Measurements from ENCODE around the gene TP53I11.
A peak's percentile ranks its signal among the peaks of the same experiment; 100 is the strongest.

Gene TP53I11

GRCh38 chr11:44988111-44988510 is 37.4 kb upstream of the TP53I11 start:
- no peak for TF ChIP-seq POLR2A (IDR thresholded peaks at IDR 0.05; ENCODE audit: low read depth, low read length)
- no peak for TF ChIP-seq POLR2AphosphoS5 (IDR thresholded peaks at IDR 0.05; ENCODE audit: low read depth, low read length)
- TF ChIP-seq TAF1 (IDR thresholded peaks at IDR 0.05; ENCODE audit: borderline replicate concordance, low read depth, low read length): no peak
- FAIRE-seq (no peak), DNase-seq (ENCODE audit: insufficient read length) (no peak)

- DNase-seq (ENCODE audit: insufficient read length): no peak
- no peak for TF ChIP-seq TAF1 (IDR thresholded peaks at IDR 0.05; ENCODE audit: borderline replicate concordance, low read depth, low read length)
- no peak for TF ChIP-seq POLR2A (IDR thresholded peaks at IDR 0.05; ENCODE audit: low read depth, low read length)
- no peak for TF ChIP-seq POLR2AphosphoS5 (IDR thresholded peaks at IDR 0.05; ENCODE audit: low read depth, low read length)
- no peak for FAIRE-seq
Measured at GRCh38 chr11:44987506-44987905, 36.8 kb upstream of the TP53I11 start.

- FAIRE-seq (no peak), DNase-seq (ENCODE audit: insufficient read length) (no peak)
- no peak for TF ChIP-seq TAF1 (IDR thresholded peaks at IDR 0.05; ENCODE audit: borderline replicate concordance, low read depth, low read length)
- no peak for TF ChIP-seq POLR2AphosphoS5 (IDR thresholded peaks at IDR 0.05; ENCODE audit: low read depth, low read length)
- TF ChIP-seq POLR2A (IDR thresholded peaks at IDR 0.05; ENCODE audit: low read depth, low read length): no peak
Measured at GRCh38 chr11:44986315-44986714, 35.6 kb upstream of the TP53I11 start.

GRCh38 chr11:44985721-44986120 is 35.0 kb upstream of the TP53I11 start:
- no peak for FAIRE-seq
- TF ChIP-seq POLR2AphosphoS5 (IDR thresholded peaks at IDR 0.05; ENCODE audit: low read depth, low read length) (no peak), POLR2A (IDR thresholded peaks at IDR 0.05; ENCODE audit: low read depth, low read length) (no peak), TAF1 (IDR thresholded peaks at IDR 0.05; ENCODE audit: borderline replicate concordance, low read depth, low read length) (no peak)
- DNase-seq (ENCODE audit: insufficient read length): no peak

GRCh38 chr11:44983786-44984185 is 33.1 kb upstream of the TP53I11 start:
- DNase-seq (ENCODE audit: insufficient read length): no peak
- no peak for FAIRE-seq

GRCh38 chr11:44982496-44983062 is 31.9 kb upstream of the TP53I11 start:
- TF ChIP-seq TAF1 (IDR thresholded peaks at IDR 0.05; ENCODE audit: borderline replicate concordance, low read depth, low read length): no peak
- TF ChIP-seq POLR2AphosphoS5 (IDR thresholded peaks at IDR 0.05; ENCODE audit: low read depth, low read length): no peak
- TF ChIP-seq POLR2A (IDR thresholded peaks at IDR 0.05; ENCODE audit: low read depth, low read length): no peak

More at GRCh38 chr11:44983786-44984185, 33.1 kb upstream of the TP53I11 start:
- TF ChIP-seq POLR2A (IDR thresholded peaks at IDR 0.05; ENCODE audit: low read depth, low read length) (no peak), TAF1 (IDR thresholded peaks at IDR 0.05; ENCODE audit: borderline replicate concordance, low read depth, low read length) (no peak), POLR2AphosphoS5 (IDR thresholded peaks at IDR 0.05; ENCODE audit: low read depth, low read length) (no peak)

DNA sequence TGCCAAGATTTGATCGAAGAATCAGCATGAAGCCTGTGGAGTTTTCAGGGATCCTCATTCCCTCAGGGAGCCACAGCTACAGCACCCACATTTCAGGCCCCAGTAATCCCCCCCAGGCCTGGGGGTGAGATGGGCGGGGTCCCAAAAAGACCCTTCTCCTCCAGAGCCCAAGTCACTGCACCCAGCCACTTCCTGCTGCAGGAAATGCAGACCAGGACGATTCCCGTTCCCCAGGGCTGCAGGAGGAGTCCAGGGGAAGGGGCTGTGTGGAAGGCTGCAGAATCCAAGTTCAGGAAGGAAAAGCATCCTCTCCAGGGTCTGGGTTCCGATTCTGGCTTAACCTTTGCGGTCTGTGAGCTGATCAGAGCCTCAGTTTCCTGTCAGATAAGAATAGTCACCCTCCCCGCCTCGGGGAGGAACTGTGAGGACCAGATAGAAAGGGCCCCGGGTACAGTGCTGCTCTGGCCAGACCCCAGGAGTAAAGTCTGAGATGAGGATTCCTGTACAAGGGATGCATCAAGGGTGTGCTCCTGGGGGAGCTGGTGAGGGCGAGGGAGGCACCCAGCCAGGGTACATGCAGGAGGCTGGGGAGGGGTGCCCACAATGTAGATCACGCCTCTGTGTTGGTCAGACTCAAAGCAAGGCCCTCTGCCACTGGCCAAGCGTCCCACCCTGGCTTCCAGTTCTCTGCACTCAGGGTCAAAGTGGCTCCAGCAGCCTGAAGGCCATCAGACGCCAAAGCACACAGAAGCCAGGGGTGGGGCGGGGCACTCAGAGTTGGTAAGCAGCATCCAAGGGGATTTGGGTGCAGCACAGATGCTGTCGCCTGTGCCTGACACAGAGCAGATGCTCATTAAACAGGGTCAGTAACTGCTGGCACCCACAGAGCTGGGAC is 30.1 kb upstream of the TP53I11 start:
- TF ChIP-seq POLR2AphosphoS5 (IDR thresholded peaks at IDR 0.05; ENCODE audit: low read depth, low read length) (no peak), POLR2A (IDR thresholded peaks at IDR 0.05; ENCODE audit: low read depth, low read length) (no peak), TAF1 (IDR thresholded peaks at IDR 0.05; ENCODE audit: borderline replicate concordance, low read depth, low read length) (no peak)
- no peak for DNase-seq (ENCODE audit: insufficient read length)
- FAIRE-seq: no peak

More at GRCh38 chr11:44982496-44983062, 31.9 kb upstream of the TP53I11 start:
- peak; percentile 33 for FAIRE-seq
- DNase-seq (ENCODE audit: insufficient read length): no peak

DNA sequence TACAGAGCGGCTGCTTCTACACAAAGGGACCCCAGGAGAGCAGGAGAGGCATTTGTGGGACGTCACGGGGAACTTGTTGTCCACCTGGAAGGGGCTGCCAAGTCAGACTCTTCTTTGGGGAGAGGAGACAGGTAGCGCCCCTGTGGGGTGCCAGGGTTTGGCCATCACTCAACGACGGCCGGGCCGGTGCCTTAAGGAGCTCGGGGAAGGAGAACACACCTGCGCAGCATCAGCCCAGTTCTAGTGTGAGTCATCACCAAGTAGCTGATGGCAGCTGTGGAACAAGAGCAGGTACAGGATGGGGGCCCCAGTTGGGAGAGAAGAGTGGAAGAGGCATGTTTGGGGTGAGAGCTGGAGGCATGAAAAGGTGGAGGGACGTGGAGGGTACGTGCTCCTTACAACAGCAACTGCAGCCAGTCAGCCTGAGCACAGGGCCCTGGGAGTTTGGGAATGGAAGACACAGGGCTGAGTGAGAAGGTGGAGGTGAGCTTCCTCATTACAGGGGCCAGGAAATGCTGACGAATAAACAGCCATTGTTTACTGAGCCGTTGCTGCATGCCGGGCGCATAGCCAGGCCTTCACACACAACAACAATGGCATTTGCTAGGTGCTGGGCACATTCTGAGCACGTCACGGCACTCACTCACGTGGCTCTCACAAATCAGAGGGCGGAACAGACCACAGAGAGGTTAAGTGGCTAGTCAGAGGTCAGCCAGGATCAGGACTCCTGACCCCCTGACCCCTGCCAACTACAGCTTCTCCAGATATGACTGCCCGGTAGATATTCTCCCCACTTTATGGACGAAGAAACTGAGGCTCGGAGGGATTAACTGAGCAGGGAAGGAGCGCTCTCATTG is 29.1 kb upstream of the TP53I11 start:
- FAIRE-seq (no peak), DNase-seq (ENCODE audit: insufficient read length) (no peak)
- TF ChIP-seq TAF1 (IDR thresholded peaks at IDR 0.05; ENCODE audit: borderline replicate concordance, low read depth, low read length) (no peak), POLR2A (IDR thresholded peaks at IDR 0.05; ENCODE audit: low read depth, low read length) (no peak), POLR2AphosphoS5 (IDR thresholded peaks at IDR 0.05; ENCODE audit: low read depth, low read length) (no peak)

DNA sequence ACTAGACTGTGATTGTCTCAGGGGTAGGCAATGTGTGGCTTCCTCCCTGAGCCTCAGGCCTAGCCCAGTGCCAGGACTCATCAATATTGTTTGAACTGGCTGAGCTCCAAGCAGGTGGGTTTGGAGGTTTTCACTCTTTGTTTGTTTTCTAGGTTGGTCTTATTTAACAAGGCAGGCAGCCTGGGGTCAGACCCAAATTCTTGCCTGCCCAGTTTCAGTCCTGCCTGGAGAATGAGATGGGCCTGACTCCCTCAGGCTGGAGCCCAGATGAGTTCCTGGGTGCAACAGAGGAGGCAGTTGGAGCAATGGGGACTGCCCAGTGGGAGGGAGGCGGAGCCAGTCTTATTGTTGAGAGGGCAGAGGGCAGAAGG is 28.3 kb upstream of the TP53I11 start:
- DNase-seq (ENCODE audit: insufficient read length): no peak
- no peak for FAIRE-seq
- TF ChIP-seq POLR2AphosphoS5 (IDR thresholded peaks at IDR 0.05; ENCODE audit: low read depth, low read length): no peak
- TF ChIP-seq TAF1 (IDR thresholded peaks at IDR 0.05; ENCODE audit: borderline replicate concordance, low read depth, low read length): no peak
- no peak for TF ChIP-seq POLR2A (IDR thresholded peaks at IDR 0.05; ENCODE audit: low read depth, low read length)

DNA sequence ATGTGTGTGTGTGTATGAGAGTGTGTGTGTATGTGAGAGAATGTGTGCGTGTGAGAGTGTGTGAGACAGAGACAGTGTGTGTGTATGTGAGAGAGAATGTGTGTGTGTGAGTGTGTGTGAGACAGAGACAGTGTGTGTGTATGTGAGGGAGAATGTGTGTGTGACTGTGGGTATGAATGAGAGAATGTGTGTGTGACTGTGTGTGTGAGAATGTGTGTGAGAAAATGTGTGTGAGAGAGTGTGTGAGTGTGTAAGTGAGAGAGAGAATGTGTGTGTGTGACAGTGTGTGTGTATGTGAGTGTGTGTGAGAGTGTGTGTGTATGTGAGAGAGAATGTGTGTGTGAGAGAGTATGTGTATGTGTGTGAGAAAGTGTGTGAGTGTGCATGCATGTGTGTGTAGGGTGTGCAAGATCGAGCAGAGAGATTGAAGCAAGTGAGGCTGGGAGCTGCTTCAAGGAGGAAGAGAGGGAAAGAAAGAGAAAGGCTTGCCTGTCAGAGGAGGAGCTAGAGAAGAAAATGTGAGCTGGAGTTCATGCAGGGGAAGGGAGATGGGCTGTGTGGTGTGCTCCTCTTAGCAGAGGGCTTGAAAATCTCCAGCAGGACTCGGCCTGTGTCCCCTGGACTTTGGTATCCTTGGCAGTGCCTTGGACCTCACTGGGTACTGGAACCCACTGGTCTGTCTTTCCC is 27.7 kb upstream of the TP53I11 start:
- DNase-seq (ENCODE audit: insufficient read length) (no peak), FAIRE-seq (peak; percentile 78)
- TF ChIP-seq POLR2AphosphoS5 (IDR thresholded peaks at IDR 0.05; ENCODE audit: low read depth, low read length): no peak

GRCh38 chr11:44977493-44977984 is 26.9 kb upstream of the TP53I11 start:
- FAIRE-seq (peak; percentile 54), DNase-seq (ENCODE audit: insufficient read length) (no peak)

More at GRCh38 chr11:44977493-44977984, 26.9 kb upstream of the TP53I11 start:
- TF ChIP-seq POLR2AphosphoS5 (IDR thresholded peaks at IDR 0.05; ENCODE audit: low read depth, low read length) (no peak), TAF1 (IDR thresholded peaks at IDR 0.05; ENCODE audit: borderline replicate concordance, low read depth, low read length) (no peak), POLR2A (IDR thresholded peaks at IDR 0.05; ENCODE audit: low read depth, low read length) (no peak)
